Measurements from ENCODE around the gene LIN7B. TPM values are rescaled to one million over a fixed set of nuclear protein-coding genes. Genes with fewer than 3 reads are reported as not detected.

Gene LIN7B
- total and polyA plus RNA-seq, 9 of the 15 experiments (the other 6 are each of a cell fraction or from before 2014, with no cell fraction given): 0.89 to 15.7 (median 4.0) TPM

DNA sequence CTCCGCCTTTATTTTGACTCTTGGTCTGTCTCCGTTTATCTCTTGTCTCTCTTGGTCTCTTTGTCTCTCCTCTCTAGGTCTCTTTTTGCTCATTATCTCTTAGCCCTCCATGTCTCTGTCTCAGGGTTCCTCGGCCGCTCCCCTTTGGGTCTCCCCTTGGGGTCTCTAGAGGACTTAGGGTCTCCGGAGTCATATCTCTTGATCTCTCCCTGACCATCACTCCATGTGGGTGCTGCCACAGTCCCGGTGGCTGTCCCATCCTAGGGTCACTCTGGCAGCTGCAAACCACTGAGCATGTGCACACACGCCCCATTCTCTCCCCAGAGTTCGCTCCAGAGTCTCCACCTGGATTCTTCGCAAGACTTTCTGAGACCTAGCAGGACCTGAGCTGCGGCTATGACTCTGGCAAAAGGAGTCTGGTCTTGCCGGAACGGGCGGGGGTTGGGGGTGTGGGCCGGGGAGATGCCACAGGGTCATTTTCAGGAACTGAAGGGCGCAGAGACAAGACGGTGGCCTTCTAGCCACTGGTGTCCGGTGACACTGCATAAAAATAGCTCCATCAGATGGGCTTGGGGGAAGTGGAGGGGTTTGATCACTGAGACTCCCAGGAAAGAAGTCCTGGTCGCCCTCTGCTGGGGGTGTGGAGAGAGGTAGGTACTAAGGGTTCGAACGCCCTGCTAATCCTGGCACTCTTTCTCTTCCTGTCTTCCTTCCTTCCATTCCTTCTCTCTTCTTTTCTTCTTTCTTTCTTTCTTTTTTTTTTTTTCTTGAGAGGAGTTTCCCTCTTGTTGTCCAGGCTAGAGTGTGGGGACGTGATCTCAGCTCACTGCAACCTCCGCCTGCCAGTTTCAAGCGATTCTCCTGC lies 40.4 kb upstream of the LIN7B start (continued):
- TF ChIP-seq, protein P1, sequence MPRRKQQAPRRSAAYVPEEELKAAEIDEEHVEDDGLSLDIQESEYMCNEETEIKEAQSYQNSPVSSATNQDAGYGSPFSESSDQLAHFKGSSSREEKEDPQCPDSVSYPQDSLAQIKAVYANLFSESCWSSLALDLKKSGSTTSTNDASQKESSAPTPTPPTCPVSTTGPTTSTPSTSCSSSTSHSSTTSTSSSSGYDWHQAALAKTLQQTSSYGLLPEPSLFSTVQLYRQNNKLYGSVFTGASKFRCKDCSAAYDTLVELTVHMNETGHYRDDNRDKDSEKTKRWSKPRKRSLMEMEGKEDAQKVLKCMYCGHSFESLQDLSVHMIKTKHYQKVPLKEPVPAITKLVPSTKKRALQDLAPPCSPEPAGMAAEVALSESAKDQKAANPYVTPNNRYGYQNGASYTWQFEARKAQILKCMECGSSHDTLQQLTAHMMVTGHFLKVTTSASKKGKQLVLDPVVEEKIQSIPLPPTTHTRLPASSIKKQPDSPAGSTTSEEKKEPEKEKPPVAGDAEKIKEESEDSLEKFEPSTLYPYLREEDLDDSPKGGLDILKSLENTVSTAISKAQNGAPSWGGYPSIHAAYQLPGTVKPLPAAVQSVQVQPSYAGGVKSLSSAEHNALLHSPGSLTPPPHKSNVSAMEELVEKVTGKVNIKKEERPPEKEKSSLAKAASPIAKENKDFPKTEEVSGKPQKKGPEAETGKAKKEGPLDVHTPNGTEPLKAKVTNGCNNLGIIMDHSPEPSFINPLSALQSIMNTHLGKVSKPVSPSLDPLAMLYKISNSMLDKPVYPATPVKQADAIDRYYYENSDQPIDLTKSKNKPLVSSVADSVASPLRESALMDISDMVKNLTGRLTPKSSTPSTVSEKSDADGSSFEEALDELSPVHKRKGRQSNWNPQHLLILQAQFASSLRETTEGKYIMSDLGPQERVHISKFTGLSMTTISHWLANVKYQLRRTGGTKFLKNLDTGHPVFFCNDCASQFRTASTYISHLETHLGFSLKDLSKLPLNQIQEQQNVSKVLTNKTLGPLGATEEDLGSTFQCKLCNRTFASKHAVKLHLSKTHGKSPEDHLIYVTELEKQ (CRISPR knock-in tag; IDR thresholded peaks at IDR 0.05): no peak
- TF ChIP-seq IRF2 (CRISPR knock-in tag; IDR thresholded peaks at IDR 0.05) (no peak), GTF2A2 (tag; IDR thresholded peaks at IDR 0.05) (no peak), KDM2B (CRISPR knock-in tag; IDR thresholded peaks at IDR 0.05) (no peak), FOXJ2 (tag; IDR thresholded peaks at IDR 0.05) (no peak), ZNF3 (CRISPR knock-in tag; IDR thresholded peaks at IDR 0.05) (no peak), SMARCA5 (IDR thresholded peaks at IDR 0.05) (no peak), DIDO1 (tag; IDR thresholded peaks at IDR 0.05; ENCODE audit: low read depth) (no peak), TAF1 (IDR thresholded peaks at IDR 0.05; ENCODE audit: control insufficient read depth, extremely low read depth, insufficient read depth, low read length, severe bottlenecking) (no peak), ZNF436 (CRISPR knock-in tag; IDR thresholded peaks at IDR 0.05) (no peak), ZFP1 (CRISPR knock-in tag; IDR thresholded peaks at IDR 0.05) (no peak), RAD21 (CRISPR knock-in tag; conservative IDR thresholded peaks at IDR 0.05 in 1 of 2, IDR thresholded peaks at IDR 0.05 in 1 of 2) (peak; percentile 41 to 70), HDAC6 (IDR thresholded peaks at IDR 0.05; ENCODE audit: low read depth, low read length) (no peak), ZNF444 (CRISPR knock-in tag; IDR thresholded peaks at IDR 0.05) (no peak), COPS2 (conservative IDR thresholded peaks at IDR 0.05) (no peak)
- TF ChIP-seq, protein P2, sequence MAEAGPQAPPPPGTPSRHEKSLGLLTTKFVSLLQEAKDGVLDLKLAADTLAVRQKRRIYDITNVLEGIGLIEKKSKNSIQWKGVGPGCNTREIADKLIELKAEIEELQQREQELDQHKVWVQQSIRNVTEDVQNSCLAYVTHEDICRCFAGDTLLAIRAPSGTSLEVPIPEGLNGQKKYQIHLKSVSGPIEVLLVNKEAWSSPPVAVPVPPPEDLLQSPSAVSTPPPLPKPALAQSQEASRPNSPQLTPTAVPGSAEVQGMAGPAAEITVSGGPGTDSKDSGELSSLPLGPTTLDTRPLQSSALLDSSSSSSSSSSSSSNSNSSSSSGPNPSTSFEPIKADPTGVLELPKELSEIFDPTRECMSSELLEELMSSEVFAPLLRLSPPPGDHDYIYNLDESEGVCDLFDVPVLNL (CRISPR knock-in tag; IDR thresholded peaks at IDR 0.05; ENCODE audit: low read depth): no peak
- TF ChIP-seq, protein P3, sequence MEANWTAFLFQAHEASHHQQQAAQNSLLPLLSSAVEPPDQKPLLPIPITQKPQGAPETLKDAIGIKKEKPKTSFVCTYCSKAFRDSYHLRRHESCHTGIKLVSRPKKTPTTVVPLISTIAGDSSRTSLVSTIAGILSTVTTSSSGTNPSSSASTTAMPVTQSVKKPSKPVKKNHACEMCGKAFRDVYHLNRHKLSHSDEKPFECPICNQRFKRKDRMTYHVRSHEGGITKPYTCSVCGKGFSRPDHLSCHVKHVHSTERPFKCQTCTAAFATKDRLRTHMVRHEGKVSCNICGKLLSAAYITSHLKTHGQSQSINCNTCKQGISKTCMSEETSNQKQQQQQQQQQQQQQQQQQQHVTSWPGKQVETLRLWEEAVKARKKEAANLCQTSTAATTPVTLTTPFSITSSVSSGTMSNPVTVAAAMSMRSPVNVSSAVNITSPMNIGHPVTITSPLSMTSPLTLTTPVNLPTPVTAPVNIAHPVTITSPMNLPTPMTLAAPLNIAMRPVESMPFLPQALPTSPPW (CRISPR knock-in tag; IDR thresholded peaks at IDR 0.05): peak; percentile 69
- TF ChIP-seq, protein P4, sequence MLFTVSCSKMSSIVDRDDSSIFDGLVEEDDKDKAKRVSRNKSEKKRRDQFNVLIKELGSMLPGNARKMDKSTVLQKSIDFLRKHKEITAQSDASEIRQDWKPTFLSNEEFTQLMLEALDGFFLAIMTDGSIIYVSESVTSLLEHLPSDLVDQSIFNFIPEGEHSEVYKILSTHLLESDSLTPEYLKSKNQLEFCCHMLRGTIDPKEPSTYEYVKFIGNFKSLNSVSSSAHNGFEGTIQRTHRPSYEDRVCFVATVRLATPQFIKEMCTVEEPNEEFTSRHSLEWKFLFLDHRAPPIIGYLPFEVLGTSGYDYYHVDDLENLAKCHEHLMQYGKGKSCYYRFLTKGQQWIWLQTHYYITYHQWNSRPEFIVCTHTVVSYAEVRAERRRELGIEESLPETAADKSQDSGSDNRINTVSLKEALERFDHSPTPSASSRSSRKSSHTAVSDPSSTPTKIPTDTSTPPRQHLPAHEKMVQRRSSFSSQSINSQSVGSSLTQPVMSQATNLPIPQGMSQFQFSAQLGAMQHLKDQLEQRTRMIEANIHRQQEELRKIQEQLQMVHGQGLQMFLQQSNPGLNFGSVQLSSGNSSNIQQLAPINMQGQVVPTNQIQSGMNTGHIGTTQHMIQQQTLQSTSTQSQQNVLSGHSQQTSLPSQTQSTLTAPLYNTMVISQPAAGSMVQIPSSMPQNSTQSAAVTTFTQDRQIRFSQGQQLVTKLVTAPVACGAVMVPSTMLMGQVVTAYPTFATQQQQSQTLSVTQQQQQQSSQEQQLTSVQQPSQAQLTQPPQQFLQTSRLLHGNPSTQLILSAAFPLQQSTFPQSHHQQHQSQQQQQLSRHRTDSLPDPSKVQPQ (CRISPR knock-in tag; IDR thresholded peaks at IDR 0.05; ENCODE audit: borderline replicate concordance): no peak
